Liver (tissue), 9 donors: ENCODE data around the gene PFAS. TPM values are rescaled to one million over a fixed set of nuclear protein-coding genes. Genes with fewer than 3 reads are reported as not detected.

ENCODE experiments used
- DNase-seq: peaks from one replicate; pipeline ENCODE4 v3.0.0-alpha.2; 2017; ENCODE audit warnings: low spot score
- H3K27ac ChIP-seq, 2 donors: one replicate each; pipeline ENCODE4 v1.7.0; 2013; ENCODE audit warnings: inconsistent platforms in 2 of 2, low read length in 2 of 2, control low read depth in 1 of 2, low read depth in 1 of 2, mild to moderate bottlenecking in 1 of 2
- H3K27me3 ChIP-seq, 4 donors: one replicate each; pipeline versions ENCODE4 v1.6.1 to v1.7.0; 2013; ENCODE audit warnings: low read length in 3 of 4, inconsistent platforms in 1 of 4, mild to moderate bottlenecking in 1 of 4, moderate library complexity in 1 of 4; ENCODE audit not compliant: control insufficient read depth in 4 of 4, insufficient read depth in 4 of 4
- H3K36me3 ChIP-seq, 4 donors: one replicate each; pipeline versions ENCODE4 v1.6.1 to v1.7.0; 2013; ENCODE audit warnings: low read length in 3 of 4, mild to moderate bottlenecking in 3 of 4, low read depth in 1 of 4, moderate library complexity in 1 of 4; ENCODE audit not compliant: control insufficient read depth in 4 of 4, insufficient read depth in 3 of 4
- H3K4me1 ChIP-seq, 4 donors: one replicate each; pipeline versions ENCODE4 v1.6.1 to v1.7.0; 2013; ENCODE audit warnings: low read length in 3 of 4, mild to moderate bottlenecking in 3 of 4, moderate library complexity in 1 of 4; ENCODE audit not compliant: control insufficient read depth in 4 of 4, insufficient read depth in 4 of 4
- H3K4me3 ChIP-seq, 3 donors: one replicate each; pipeline versions ENCODE4 v1.6.1 to v1.7.0; 2013; ENCODE audit warnings: low read length in 3 of 3, control low read depth in 1 of 3, low read depth in 1 of 3, mild to moderate bottlenecking in 1 of 3
- H3K9ac ChIP-seq, 2 donors: one replicate each; pipeline ENCODE4 v1.7.0; 2013; ENCODE audit warnings: low read length in 2 of 2, mild to moderate bottlenecking in 2 of 2, moderate library complexity in 2 of 2, control low read depth in 1 of 2, low read depth in 1 of 2
- H3K9me3 ChIP-seq, 4 donors: one replicate each; pipeline versions ENCODE4 v1.6.1 to v1.7.0; 2013; ENCODE audit warnings: low read length in 3 of 4; ENCODE audit not compliant: control insufficient read depth in 4 of 4
- EGR1 ChIP-seq, 2 donors: IDR thresholded peaks; 2 replicates each; pipeline ENCODE4 v1.6.1; 2016 to 2018; ENCODE audit warnings: antibody characterized with exemption in 2 of 2, low read depth in 2 of 2
- HNF4A ChIP-seq, 2 donors: conservative IDR thresholded peaks; 2 replicates each; pipeline ENCODE4 v1.6.1; 2016; ENCODE audit warnings: antibody characterized with exemption in 2 of 2, mild to moderate bottlenecking in 2 of 2
- HNF4G ChIP-seq: IDR thresholded peaks from 2 replicates; pipeline ENCODE4 v1.6.1; 2016; ENCODE audit warnings: antibody characterized with exemption
- JUND ChIP-seq, 2 donors: IDR thresholded peaks; 2 replicates each; pipeline ENCODE4 v1.6.1; 2016; ENCODE audit warnings: antibody characterized with exemption in 2 of 2
- NR2F2 ChIP-seq: IDR thresholded peaks from 2 replicates; pipeline ENCODE4 v1.6.1; 2016; ENCODE audit warnings: antibody characterized with exemption
- RAD21 ChIP-seq, 2 donors: IDR thresholded peaks; 2 replicates each; pipeline ENCODE4 v1.6.1; 2016; ENCODE audit warnings: antibody characterized with exemption in 2 of 2, mild to moderate bottlenecking in 2 of 2
- SP1 ChIP-seq: IDR thresholded peaks from 2 replicates; pipeline ENCODE4 v1.6.1; 2018; ENCODE audit warnings: antibody characterized with exemption, mild to moderate bottlenecking
- TAF1 ChIP-seq: conservative IDR thresholded peaks from 2 replicates; pipeline ENCODE4 v1.6.1; 2016; ENCODE audit warnings: antibody characterized with exemption, mild to moderate bottlenecking
- YY1 ChIP-seq: IDR thresholded peaks from 2 replicates; pipeline ENCODE4 v1.6.1; 2016; ENCODE audit warnings: antibody characterized with exemption, mild to moderate bottlenecking
- WGBS: extraction: QIAGEN DNeasy Blood & Tissue Kit; methylation state at CpG from one replicate; pipeline ENCODE4 v1.1.7; 2013; 5-methylcytosine and 5-hydroxymethylcytosine counted together
- polyA plus RNA-seq, 2 donors: library from polyadenylated mRNA; stranded (reverse) in 1 of 2; unstranded in 1 of 2; fragments of 200-250 nt in 1 of 2; fragments of >200 nt in 1 of 2; fragmentation: Nextera tagmentation in 1 of 2; extraction: Ambion mirVana in 1 of 2; gene quantifications; one replicate each; pipeline versions ENCODE4 v1.2.1 to v1.2.3, GENCODE V29; 2013 to 2015
- total RNA-seq, 2 donors: library from RNA; depleted of rRNA; stranded (reverse); fragments of >200 nt; gene quantifications; one replicate each; pipeline ENCODE4 v1.2.3, GENCODE V29; 2014
- TF ChIP-seq, protein P1 (sequence below): IDR thresholded peaks from 2 replicates; pipeline ENCODE4 v1.6.1; 2016; ENCODE audit warnings: antibody characterized with exemption, mild to moderate bottlenecking
- TF ChIP-seq, protein P2 (sequence below): fragments of 150-350 bp; IDR thresholded peaks from 2 replicates; pipeline ENCODE4 v1.5.1; 2017; ENCODE audit warnings: improper control_type of control experiment, low read depth, low read length; ENCODE audit not compliant: missing input control
- TF ChIP-seq, protein P3 (sequence below): IDR thresholded peaks from 2 replicates; pipeline ENCODE4 v1.6.1; 2016; ENCODE audit warnings: antibody characterized with exemption
- donor health status: healthy.
- donor health status: healthy.
- donor health status: healthy.
- donor health status: healthy.
- donor health status: healthy.

The PFAS gene
- total and polyA plus RNA-seq, 4 donors = 6.0 to 18.5 (median 10.8) TPM

DNA sequence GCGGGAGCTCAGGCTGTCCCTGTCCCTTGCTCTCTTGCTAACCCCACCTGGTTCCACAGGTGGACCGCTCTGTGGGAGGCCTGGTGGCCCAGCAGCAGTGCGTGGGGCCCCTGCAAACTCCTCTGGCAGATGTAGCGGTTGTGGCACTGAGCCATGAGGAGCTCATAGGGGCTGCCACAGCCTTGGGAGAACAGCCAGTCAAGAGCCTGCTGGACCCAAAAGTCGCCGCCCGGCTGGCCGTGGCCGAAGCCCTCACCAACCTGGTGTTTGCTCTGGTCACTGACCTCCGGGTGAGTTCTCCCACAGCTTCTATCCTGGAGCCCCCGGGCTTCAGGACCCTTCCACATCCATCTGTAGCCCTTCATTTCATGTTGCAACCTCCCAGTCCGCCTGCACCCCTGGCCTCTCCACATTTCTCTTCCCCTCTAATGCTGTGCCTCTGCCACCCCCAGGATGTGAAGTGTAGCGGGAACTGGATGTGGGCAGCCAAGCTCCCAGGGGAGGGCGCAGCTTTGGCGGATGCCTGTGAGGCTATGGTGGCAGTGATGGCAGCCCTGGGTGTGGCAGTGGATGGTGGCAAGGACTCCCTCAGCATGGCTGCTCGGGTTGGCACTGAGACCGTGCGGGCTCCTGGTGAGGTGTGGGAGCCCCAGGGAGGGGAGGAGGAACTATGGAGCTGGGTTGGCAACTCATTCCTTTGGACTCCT, 15.9 kb downstream of the PFAS start (continued):
- TF ChIP-seq JUND (IDR thresholded peaks at IDR 0.05) (no peak), YY1 (no peak), HNF4G (no peak), SP1 (no peak)

DNA sequence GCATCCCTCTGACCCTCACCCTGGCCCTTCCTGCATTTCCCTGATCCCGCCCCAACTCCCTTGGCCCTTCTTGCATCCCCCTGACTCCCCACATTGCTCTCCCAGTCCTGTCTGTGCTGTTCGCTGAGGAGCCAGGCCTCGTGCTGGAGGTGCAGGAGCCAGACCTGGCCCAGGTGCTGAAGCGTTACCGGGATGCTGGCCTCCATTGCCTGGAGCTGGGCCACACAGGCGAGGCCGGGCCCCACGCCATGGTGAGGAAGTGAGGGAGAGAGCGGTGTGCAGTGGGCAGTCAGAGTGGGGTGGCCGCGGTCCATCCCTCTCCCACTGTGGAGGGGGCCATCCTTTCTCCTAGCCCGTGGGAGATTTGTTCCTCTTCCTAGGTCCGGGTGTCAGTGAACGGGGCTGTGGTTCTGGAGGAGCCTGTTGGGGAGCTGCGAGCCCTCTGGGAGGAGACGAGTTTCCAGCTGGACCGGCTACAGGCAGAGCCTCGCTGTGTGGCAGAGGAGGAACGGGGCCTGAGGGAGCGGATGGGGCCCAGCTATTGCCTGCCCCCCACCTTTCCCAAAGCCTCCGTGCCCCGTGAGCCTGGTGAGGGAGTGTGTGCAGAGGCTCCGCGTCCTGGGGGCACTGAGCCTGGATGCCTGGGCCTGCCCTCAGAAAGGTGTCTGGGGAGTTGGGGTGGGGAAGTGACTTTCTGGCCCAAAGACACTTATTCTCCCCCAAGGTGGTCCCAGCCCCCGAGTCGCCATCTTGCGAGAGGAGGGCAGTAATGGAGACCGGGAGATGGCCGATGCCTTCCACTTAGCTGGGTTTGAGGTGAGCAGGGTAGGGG, 17.8 kb downstream of the PFAS start:
- WGBS = 96% methylated on average over 29 of the region's 29 CpGs
- H3K4me3 ChIP-seq = no peak overlapping the region
- DNase-seq = no peak
- no peaks in the 10 kb centered on the region for H3K27me3 ChIP-seq
- H3K9ac ChIP-seq = no peak overlapping the region
- TF ChIP-seq, protein P1, sequence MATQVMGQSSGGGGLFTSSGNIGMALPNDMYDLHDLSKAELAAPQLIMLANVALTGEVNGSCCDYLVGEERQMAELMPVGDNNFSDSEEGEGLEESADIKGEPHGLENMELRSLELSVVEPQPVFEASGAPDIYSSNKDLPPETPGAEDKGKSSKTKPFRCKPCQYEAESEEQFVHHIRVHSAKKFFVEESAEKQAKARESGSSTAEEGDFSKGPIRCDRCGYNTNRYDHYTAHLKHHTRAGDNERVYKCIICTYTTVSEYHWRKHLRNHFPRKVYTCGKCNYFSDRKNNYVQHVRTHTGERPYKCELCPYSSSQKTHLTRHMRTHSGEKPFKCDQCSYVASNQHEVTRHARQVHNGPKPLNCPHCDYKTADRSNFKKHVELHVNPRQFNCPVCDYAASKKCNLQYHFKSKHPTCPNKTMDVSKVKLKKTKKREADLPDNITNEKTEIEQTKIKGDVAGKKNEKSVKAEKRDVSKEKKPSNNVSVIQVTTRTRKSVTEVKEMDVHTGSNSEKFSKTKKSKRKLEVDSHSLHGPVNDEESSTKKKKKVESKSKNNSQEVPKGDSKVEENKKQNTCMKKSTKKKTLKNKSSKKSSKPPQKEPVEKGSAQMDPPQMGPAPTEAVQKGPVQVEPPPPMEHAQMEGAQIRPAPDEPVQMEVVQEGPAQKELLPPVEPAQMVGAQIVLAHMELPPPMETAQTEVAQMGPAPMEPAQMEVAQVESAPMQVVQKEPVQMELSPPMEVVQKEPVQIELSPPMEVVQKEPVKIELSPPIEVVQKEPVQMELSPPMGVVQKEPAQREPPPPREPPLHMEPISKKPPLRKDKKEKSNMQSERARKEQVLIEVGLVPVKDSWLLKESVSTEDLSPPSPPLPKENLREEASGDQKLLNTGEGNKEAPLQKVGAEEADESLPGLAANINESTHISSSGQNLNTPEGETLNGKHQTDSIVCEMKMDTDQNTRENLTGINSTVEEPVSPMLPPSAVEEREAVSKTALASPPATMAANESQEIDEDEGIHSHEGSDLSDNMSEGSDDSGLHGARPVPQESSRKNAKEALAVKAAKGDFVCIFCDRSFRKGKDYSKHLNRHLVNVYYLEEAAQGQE = no peak
- TF ChIP-seq, protein P2, sequence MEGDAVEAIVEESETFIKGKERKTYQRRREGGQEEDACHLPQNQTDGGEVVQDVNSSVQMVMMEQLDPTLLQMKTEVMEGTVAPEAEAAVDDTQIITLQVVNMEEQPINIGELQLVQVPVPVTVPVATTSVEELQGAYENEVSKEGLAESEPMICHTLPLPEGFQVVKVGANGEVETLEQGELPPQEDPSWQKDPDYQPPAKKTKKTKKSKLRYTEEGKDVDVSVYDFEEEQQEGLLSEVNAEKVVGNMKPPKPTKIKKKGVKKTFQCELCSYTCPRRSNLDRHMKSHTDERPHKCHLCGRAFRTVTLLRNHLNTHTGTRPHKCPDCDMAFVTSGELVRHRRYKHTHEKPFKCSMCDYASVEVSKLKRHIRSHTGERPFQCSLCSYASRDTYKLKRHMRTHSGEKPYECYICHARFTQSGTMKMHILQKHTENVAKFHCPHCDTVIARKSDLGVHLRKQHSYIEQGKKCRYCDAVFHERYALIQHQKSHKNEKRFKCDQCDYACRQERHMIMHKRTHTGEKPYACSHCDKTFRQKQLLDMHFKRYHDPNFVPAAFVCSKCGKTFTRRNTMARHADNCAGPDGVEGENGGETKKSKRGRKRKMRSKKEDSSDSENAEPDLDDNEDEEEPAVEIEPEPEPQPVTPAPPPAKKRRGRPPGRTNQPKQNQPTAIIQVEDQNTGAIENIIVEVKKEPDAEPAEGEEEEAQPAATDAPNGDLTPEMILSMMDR = no peak
- TF ChIP-seq HNF4G = no peak
- TF ChIP-seq HNF4A (conservative IDR thresholded peaks at IDR 0.05) = no peak
- no peak for TF ChIP-seq RAD21 (IDR thresholded peaks at IDR 0.05)
- no peak for TF ChIP-seq EGR1 (IDR thresholded peaks at IDR 0.05; ENCODE audit: low read depth in 2 of 2)
- no peak for TF ChIP-seq JUND (IDR thresholded peaks at IDR 0.05)
- no peak for TF ChIP-seq NR2F2
- no peak for TF ChIP-seq TAF1
- no peak overlapping the region for H3K27ac ChIP-seq
- H3K36me3 ChIP-seq = peaks cover 8 to 43% (median 14%) of the 10 kb centered on the region in 4 donors
- no peaks in the 10 kb centered on the region for H3K9me3 ChIP-seq
- H3K4me1 ChIP-seq = no peaks in the 10 kb centered on the region

DNA sequence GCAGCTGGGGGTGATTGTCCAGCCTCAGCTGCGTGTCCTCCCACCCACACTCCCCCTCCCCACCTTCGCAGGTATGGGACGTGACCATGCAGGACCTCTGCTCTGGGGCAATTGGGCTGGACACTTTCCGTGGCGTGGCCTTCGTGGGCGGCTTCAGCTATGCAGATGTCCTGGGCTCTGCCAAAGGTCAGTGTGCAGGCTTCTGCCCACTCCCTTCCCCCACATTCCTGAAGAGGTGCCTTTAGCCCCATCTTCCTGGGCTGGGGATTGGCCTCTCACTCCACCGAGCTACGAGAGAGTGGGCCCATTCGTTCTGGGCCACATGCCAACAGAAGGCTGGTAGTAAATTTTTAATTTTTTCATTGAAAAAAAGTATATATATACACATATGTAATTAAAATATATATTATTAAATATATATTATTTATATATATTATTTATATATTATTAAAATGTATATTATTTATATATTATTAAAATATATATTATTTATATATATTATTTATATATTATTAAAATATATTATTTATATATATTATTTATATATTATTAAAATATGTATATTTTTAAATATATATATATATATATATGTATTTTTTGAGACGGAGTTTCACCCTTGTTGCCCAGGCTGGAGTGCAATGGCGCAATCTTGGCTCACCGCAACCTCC, 18.5 kb downstream of the PFAS start:
- Histone ChIP-seq H3K36me3 (peaks cover 8 to 43% (median 14%) of the 10 kb centered on the region in 4 donors), H3K27me3 (no peaks in the 10 kb centered on the region), H3K9me3 (no peaks in the 10 kb centered on the region), H3K9ac (no peak overlapping the region), H3K4me3 (no peak overlapping the region), H3K4me1 (no peaks in the 10 kb centered on the region), H3K27ac (no peak overlapping the region)
- 88% methylated on average over 13 of the region's 13 CpGs for WGBS
- DNase-seq = no peak
- TF ChIP-seq SP1 = no peak
- TF ChIP-seq, protein P3, sequence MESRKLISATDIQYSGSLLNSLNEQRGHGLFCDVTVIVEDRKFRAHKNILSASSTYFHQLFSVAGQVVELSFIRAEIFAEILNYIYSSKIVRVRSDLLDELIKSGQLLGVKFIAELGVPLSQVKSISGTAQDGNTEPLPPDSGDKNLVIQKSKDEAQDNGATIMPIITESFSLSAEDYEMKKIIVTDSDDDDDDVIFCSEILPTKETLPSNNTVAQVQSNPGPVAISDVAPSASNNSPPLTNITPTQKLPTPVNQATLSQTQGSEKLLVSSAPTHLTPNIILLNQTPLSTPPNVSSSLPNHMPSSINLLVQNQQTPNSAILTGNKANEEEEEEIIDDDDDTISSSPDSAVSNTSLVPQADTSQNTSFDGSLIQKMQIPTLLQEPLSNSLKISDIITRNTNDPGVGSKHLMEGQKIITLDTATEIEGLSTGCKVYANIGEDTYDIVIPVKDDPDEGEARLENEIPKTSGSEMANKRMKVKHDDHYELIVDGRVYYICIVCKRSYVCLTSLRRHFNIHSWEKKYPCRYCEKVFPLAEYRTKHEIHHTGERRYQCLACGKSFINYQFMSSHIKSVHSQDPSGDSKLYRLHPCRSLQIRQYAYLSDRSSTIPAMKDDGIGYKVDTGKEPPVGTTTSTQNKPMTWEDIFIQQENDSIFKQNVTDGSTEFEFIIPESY = no peak
- TF ChIP-seq, protein P1 = no peak
- TF ChIP-seq EGR1 (IDR thresholded peaks at IDR 0.05; ENCODE audit: low read depth in 2 of 2) = no peak
- TF ChIP-seq, protein P2 = no peak
- no peak for TF ChIP-seq HNF4A (conservative IDR thresholded peaks at IDR 0.05)
